ENCODE measurements around the gene BTRC. TPM values are rescaled to one million over a fixed set of nuclear protein-coding genes. Genes with fewer than 3 reads are reported as not detected.

Gene BTRC
- total RNA-seq, 3 donors from 2014 or later = 12.4 to 19.5 (median 16.0) TPM

DNA sequence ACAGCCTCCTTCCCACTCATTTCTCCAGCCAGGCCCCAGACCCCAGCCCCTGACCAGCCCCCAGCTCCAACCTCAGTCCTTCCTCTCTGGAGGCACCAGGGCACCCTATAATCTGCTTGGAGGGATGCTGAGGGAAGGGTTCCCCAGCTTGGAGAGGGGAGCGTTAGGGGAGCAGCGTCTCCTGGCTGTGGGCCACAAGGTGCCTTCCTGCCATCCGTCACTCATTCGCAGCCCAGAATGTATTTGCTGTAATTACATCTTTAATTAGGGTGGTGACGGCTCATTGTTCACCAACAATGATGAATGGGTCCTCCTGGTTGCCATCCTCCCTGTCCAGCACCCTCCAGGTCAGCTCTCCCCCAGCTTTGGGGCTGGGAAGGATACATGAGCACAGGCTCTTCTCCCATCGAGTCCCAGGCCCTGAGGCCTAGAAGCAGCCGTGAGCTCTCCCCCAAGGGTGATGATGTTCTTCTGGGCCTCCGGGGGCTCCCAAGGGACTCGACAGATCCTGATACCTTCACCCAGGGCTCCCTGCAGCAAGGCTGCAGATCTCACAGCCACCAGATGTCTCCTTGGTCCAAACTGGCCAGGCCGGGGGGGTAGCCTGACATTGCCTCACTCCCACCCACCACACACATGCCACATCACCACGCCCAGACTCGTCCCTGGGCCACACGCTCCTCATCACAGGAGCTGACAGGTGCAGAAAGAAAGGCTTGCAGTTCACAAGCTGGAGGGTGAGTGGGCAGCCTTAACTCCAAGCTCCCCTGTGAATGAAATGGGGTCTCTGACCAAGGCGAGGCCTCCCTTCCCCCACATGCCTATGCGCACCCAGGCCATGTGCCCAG lies 207.3 kb downstream of the BTRC start:
- Histone ChIP-seq H3K9me3 (no peaks in the 10 kb centered on the region), H3K4me1 (ENCODE audit: low read depth) (no peaks in the 10 kb centered on the region), H3K4me3 (no peak overlapping the region), H3K36me3 (ENCODE audit: low read depth) (no peaks in the 10 kb centered on the region)
- intact Hi-C loops (cut with DNase I, micrococcal nuclease) = loop anchor here in 1 of 2 donors (10.0 kb wide), 1 partner anchor 286 kb away; no protein-coding TSS in a partner anchor
- TF ChIP-seq, protein P1, sequence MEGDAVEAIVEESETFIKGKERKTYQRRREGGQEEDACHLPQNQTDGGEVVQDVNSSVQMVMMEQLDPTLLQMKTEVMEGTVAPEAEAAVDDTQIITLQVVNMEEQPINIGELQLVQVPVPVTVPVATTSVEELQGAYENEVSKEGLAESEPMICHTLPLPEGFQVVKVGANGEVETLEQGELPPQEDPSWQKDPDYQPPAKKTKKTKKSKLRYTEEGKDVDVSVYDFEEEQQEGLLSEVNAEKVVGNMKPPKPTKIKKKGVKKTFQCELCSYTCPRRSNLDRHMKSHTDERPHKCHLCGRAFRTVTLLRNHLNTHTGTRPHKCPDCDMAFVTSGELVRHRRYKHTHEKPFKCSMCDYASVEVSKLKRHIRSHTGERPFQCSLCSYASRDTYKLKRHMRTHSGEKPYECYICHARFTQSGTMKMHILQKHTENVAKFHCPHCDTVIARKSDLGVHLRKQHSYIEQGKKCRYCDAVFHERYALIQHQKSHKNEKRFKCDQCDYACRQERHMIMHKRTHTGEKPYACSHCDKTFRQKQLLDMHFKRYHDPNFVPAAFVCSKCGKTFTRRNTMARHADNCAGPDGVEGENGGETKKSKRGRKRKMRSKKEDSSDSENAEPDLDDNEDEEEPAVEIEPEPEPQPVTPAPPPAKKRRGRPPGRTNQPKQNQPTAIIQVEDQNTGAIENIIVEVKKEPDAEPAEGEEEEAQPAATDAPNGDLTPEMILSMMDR (IDR thresholded peaks at IDR 0.05) = no peak
- DNase-seq (no peak), ATAC-seq (no peak)

DNA sequence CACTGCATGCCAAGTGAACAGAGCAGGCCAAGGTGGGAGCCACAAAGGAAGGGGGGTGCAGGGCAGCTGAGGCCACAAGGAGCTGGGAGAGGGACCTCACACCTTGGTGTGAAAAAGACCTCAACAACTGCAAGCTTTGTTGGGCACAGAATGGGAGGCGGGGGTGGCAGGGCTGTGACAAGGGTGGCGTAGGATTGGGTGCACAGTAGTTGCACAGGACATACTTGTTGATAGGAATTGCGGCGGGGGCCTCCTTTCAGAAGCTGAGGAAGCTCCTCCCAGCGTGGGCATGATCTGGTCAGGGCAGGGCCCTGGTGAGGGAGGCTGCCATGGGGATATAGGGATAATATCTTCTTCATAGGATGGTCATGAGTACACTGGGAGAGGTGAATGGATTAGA lies 208.3 kb downstream of the BTRC start:
- ATAC-seq (no peak), DNase-seq (no peak)
- intact Hi-C loops (cut with DNase I, micrococcal nuclease) = loop anchor here in 1 of 2 donors (10.0 kb wide), 1 partner anchor 287 kb away; no protein-coding TSS in a partner anchor
- Histone ChIP-seq H3K4me1 (ENCODE audit: low read depth) (no peaks in the 10 kb centered on the region), H3K36me3 (ENCODE audit: low read depth) (no peaks in the 10 kb centered on the region), H3K9me3 (no peaks in the 10 kb centered on the region), H3K4me3 (no peak overlapping the region)
- TF ChIP-seq, protein P1 (IDR thresholded peaks at IDR 0.05) = no peak

DNA sequence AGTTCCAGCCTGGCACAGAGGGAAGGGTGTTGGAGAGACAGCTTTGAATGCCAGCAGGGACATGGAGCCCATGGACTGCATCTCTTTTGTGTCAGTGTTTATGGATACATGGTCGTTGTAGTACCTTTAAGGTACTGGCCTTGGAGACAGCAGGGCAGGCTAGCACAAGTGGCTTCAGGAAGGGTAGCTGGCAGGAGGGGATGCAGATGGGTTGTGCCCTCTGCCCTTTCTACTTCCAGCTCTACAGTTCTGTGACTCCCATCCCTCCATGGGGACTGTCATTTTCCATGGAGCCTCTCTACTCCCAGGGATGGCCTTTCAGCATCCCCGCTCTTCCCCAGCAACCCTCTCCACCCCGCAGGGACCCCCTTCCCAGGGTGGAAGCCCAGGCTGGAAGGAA lies 209.0 kb downstream of the BTRC start:
- TF ChIP-seq, protein P1 (IDR thresholded peaks at IDR 0.05) = no peak
- DNase-seq = no peak
- intact Hi-C loops (cut with DNase I, micrococcal nuclease) = loop anchor here in 1 of 2 donors (10.0 kb wide), 1 partner anchor 288 kb away; no protein-coding TSS in a partner anchor

DNA sequence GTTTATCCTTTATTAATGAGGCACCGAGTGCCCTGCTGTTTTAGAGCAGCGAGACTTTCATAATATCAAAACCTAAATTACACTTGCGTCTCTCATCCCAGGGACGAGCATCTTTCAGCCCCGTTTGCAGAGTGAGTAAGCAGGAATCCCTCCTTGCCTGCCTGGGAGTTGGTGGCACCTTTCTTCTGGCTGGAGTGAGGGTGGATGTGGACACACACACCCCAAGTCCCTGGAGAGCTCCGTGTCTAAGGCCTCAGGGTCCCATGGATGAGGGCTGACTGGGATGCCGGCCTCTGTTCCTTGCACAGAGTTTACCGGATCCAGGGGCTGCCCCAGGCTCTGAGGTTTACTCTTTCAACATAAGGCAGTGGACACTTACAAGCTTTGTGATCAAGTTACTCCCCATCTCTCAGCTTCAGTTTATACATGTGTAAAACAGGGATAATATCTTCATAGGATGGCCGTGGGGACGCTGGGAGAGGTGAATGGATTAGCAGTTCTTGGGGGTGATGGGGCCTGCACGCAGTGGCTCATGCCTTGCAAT lies 209.6 kb downstream of the BTRC start:
- ATAC-seq = no peak
- no peaks in the 10 kb centered on the region for H3K4me1 ChIP-seq (ENCODE audit: low read depth)
- intact Hi-C loops (cut with DNase I, micrococcal nuclease) = loop anchor here in 1 of 2 donors (10.0 kb wide), 1 partner anchor 289 kb away; no protein-coding TSS in a partner anchor

More for the DNA sequence above, 209.0 kb downstream of the BTRC start:
- Histone ChIP-seq H3K36me3 (ENCODE audit: low read depth) (no peaks in the 10 kb centered on the region), H3K9me3 (no peaks in the 10 kb centered on the region), H3K4me3 (no peak overlapping the region), H3K4me1 (ENCODE audit: low read depth) (no peaks in the 10 kb centered on the region)
- ATAC-seq = no peak

DNA sequence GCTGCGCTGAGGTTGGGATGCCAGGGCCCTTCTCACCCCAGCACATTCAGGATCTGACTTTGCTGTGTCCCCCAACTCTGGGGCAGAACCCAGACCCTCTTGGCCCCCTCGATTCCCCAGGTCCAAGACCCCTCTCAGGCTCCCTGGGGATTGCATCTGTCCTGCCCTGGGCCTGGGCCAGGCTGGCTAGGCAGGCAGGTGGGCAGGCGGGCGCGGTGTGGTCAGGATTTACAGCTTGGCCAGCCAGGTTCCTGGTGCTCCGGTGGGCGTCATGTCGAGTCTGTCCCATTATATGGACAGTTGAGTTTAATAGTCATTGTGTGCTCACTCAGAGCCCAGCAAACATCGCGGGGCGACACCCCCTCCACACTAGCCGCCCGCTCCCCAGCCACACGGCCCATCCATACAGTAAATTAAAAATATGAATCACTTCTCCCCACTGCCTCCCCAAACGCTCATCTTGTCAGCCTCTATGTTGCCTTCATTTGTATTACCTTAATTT lies 210.6 kb downstream of the BTRC start:
- Histone ChIP-seq H3K4me1 (ENCODE audit: low read depth) (no peaks in the 10 kb centered on the region), H3K9me3 (no peaks in the 10 kb centered on the region), H3K4me3 (no peak overlapping the region), H3K36me3 (ENCODE audit: low read depth) (no peaks in the 10 kb centered on the region)
- TF ChIP-seq, protein P1 (IDR thresholded peaks at IDR 0.05) = no peak
- intact Hi-C loops (cut with DNase I, micrococcal nuclease) = loop anchor here in 1 of 2 donors (10.0 kb wide), 1 partner anchor 290 kb away; no protein-coding TSS in a partner anchor
- no peak for DNase-seq
- no peak for ATAC-seq

More for the DNA sequence above, 209.6 kb downstream of the BTRC start:
- Histone ChIP-seq H3K36me3 (ENCODE audit: low read depth) (no peaks in the 10 kb centered on the region), H3K9me3 (no peaks in the 10 kb centered on the region), H3K4me3 (no peak overlapping the region)
- no peak for DNase-seq
- TF ChIP-seq, protein P1 (IDR thresholded peaks at IDR 0.05) = no peak
